SK-N-SH treated with all-trans-retinoic acid at 6 μM for 48 hours (cell line): ENCODE measurements around the gene FAM20B.

Experiments
- ARNTL ChIP-seq: fragments of 450-650 bp; formaldehyde crosslinking; IDR thresholded peaks from 2 replicates; pipeline ENCODE4 v1.5.0; 2020; ENCODE audit warnings: low read depth, mild to moderate bottlenecking, moderate library complexity, borderline replicate concordance
- BACH2 ChIP-seq: fragments of 250-450 bp; sonication (Bioruptor Pico); IDR thresholded peaks from 2 replicates; pipeline ENCODE4 v1.9.0; 2021; ENCODE audit warnings: mild to moderate bottlenecking, borderline replicate concordance
- CREB5 ChIP-seq: fragments of 250-450 bp; sonication (Bioruptor Pico); IDR thresholded peaks from 2 replicates; pipeline ENCODE4 v1.5.1; 2020; ENCODE audit warnings: low read depth, mild to moderate bottlenecking, moderate library complexity
- CSDC2 ChIP-seq: fragments of 250-450 bp; sonication (Bioruptor Pico); IDR thresholded peaks from 2 replicates; pipeline ENCODE4 v1.5.0; 2020; ENCODE audit warnings: mild to moderate bottlenecking, moderate library complexity
- ESRRG ChIP-seq: fragments of 250-450 bp; sonication (Bioruptor Pico); IDR thresholded peaks from 2 replicates; pipeline ENCODE4 v1.6.1; 2021; ENCODE audit warnings: mild to moderate bottlenecking
- PATZ1 ChIP-seq: fragments of 250-450 bp; sonication (Bioruptor Pico); IDR thresholded peaks from 2 replicates; pipeline ENCODE4 v1.8.0; 2020; ENCODE audit warnings: mild to moderate bottlenecking, moderate library complexity, borderline replicate concordance
- PPARA ChIP-seq: fragments of 250-450 bp; sonication (Bioruptor Pico); IDR thresholded peaks from 2 replicates; pipeline ENCODE4 v1.5.0; 2020; ENCODE audit warnings: mild to moderate bottlenecking, borderline replicate concordance
- RARB ChIP-seq: fragments of 250-450 bp; sonication (Bioruptor Pico); IDR thresholded peaks from 2 replicates; pipeline ENCODE4 v1.8.0; 2021; ENCODE audit warnings: mild to moderate bottlenecking, moderate library complexity
- SNAI2 ChIP-seq: fragments of 250-450 bp; sonication (Bioruptor Pico); IDR thresholded peaks from 2 replicates; pipeline ENCODE4 v1.5.0; 2020; ENCODE audit warnings: mild to moderate bottlenecking, moderate library complexity
- TCF4 ChIP-seq: fragments of 250-450 bp; sonication (Bioruptor Pico); IDR thresholded peaks from 2 replicates; pipeline ENCODE4 v1.8.0; 2021; ENCODE audit warnings: mild to moderate bottlenecking, moderate library complexity, borderline replicate concordance
- TOX ChIP-seq: fragments of 250-450 bp; sonication (Bioruptor Pico); IDR thresholded peaks from 2 replicates; pipeline ENCODE4 v1.8.0; 2021; ENCODE audit warnings: mild to moderate bottlenecking, moderate library complexity, borderline replicate concordance
- ZC3H10 ChIP-seq: fragments of 250-450 bp; sonication (Bioruptor Pico); IDR thresholded peaks from 2 replicates; pipeline ENCODE4 v1.5.1; 2021; ENCODE audit warnings: mild to moderate bottlenecking, moderate library complexity

GRCh38 chr1:179038528-179039281, 13.0 kb downstream of the FAM20B start:
- TF ChIP-seq ZC3H10 (no peak), CREB5 (no peak), CSDC2 (CRISPR knock-in tag) (no peak), ESRRG (CRISPR knock-in tag) (no peak), PATZ1 (no peak), RARB (CRISPR knock-in tag) (no peak), SNAI2 (no peak), BACH2 (CRISPR knock-in tag) (no peak), ARNTL (no peak), PPARA (no peak), TCF4 (CRISPR knock-in tag) (no peak), TOX (CRISPR knock-in tag) (no peak)
